Calu3 (cell line): ENCODE measurements around the gene ELOB. TPM values are rescaled to one million over a fixed set of nuclear protein-coding genes. Genes with fewer than 3 reads are reported as not detected.

Source experiments
- BruUV-seq: library from RNA; stranded (reverse); fragments of 400-500 nt; replicated peaks from 2 replicates; lab custom pipeline; 2021; lab: Mats Ljungman, UMichigan
- CTCF ChIA-PET: fragments of 300-600 bp; sonication (Branson Sonifier 250); formaldehyde crosslinking; loops from one replicate; lab custom pipeline; 2022; ENCODE audit warnings: antibody characterized with exemption; lab: Charles Lee
- DNase-seq: peaks from one replicate; pipeline ENCODE4 v3.0.0; 2022
- H3K27ac Mint-ChIP-seq: one replicate; pipeline ENCODE4 v1.8.0; 2022; ENCODE audit warnings: mixed read lengths; ENCODE audit not compliant: unreplicated experiment
- H3K27me3 Mint-ChIP-seq: one replicate; pipeline ENCODE4 v1.8.0; 2022; ENCODE audit warnings: mixed read lengths; ENCODE audit not compliant: unreplicated experiment
- H3K36me3 Mint-ChIP-seq: one replicate; pipeline ENCODE4 v1.8.0; 2022; ENCODE audit warnings: mild to moderate bottlenecking, moderate library complexity, mixed read lengths; ENCODE audit not compliant: insufficient read depth, unreplicated experiment
- H3K4me1 Mint-ChIP-seq: one replicate; pipeline ENCODE4 v1.8.0; 2022; ENCODE audit warnings: mild to moderate bottlenecking, low read depth, mixed read lengths; ENCODE audit not compliant: unreplicated experiment
- H3K4me3 Mint-ChIP-seq: one replicate; pipeline ENCODE4 v1.8.0; 2022; ENCODE audit warnings: mild to moderate bottlenecking, low read depth, moderate library complexity, mixed read lengths; ENCODE audit not compliant: unreplicated experiment
- H3K9me3 Mint-ChIP-seq: one replicate; pipeline ENCODE4 v1.8.0; 2022; ENCODE audit warnings: low read depth, mixed read lengths; ENCODE audit not compliant: unreplicated experiment
- CTCF ChIP-seq: fragments of 200-600 bp; IDR thresholded peaks from one replicate; pipeline ENCODE4 v1.8.0; 2022; ENCODE audit warnings: antibody characterized with exemption; ENCODE audit not compliant: unreplicated experiment
- intact Hi-C: fragments of 100-400 bp; cut with micrococcal nuclease; formaldehyde crosslinking; loops from one replicate; pipeline ENCODE4 v1.10.0; 2022; ENCODE audit not compliant: unreplicated experiment
- total RNA-seq: library from RNA; stranded (reverse); gene quantifications from 2 replicates; pipeline ENCODE4 v1.2.3, GENCODE V29; 2022

Gene ELOB
- total RNA-seq, 1 experiment from 2014 or later = 269 TPM

DNA sequence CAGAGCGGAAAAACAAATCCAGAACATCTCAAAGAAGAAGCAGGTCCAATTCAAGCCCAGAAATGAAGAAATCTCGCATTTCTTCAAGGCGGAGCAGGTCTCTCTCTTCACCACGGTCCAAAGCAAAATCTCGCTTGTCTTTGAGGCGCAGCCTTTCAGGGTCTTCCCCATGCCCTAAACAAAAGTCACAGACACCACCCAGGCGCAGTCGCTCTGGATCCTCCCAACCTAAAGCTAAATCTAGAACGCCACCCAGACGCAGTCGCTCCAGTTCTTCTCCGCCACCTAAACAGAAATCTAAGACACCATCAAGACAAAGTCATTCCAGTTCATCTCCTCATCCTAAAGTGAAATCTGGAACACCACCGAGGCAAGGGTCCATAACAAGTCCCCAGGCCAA, 14.4 kb downstream of the ELOB start:
- peaks cover 8% of the 10 kb centered on the region for H3K9me3 Mint-ChIP-seq
- TF ChIP-seq CTCF = no peak
- H3K27me3 Mint-ChIP-seq = no peaks in the 10 kb centered on the region
- BruUV-seq = no TSS peak
- no peak for DNase-seq
- intact Hi-C loops = no loop called here
- peaks cover 100% of the 10 kb centered on the region for H3K36me3 Mint-ChIP-seq
- CTCF ChIA-PET = interaction anchor here (0.7 kb wide), 1 partner anchor 36 kb away, joined by 3 read pairs; the partner anchor contains the start of gene PRSS41
- peaks cover 30% of the 10 kb centered on the region for H3K4me1 Mint-ChIP-seq
- H3K27ac Mint-ChIP-seq = peak overlapping the region; percentile 57
- H3K4me3 Mint-ChIP-seq = peak overlapping the region; percentile 17

DNA sequence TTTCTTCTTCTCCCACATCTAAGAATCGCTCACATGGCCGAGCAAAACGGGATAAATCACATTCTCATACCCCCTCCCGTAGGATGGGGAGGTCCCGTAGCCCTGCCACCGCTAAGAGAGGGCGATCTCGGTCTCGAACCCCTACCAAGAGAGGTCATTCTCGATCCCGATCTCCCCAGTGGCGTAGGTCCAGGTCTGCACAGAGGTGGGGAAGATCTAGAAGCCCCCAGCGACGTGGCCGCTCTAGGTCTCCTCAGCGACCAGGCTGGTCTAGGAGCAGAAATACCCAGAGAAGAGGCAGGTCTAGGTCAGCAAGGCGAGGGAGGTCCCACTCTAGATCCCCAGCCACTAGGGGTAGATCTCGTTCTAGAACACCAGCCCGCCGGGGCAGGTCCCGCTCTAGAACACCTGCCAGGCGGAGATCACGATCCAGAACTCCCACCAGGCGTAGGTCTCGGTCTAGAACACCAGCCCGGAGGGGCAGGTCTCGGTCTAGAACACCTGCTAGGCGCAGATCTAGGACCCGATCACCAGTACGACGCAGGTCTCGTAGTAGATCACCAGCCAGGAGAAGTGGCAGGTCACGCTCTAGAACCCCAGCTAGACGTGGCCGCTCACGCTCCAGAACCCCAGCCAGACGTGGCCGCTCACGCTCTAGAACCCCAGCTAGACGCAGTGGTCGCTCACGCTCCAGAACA, 15.0 kb downstream of the ELOB start:
- Mint-ChIP-seq H3K27me3 (no peaks in the 10 kb centered on the region), H3K9me3 (peaks cover 8% of the 10 kb centered on the region), H3K27ac (peak overlapping the region; percentile 57), H3K4me1 (peaks cover 33% of the 10 kb centered on the region), H3K36me3 (peaks cover 100% of the 10 kb centered on the region), H3K4me3 (peak overlapping the region; percentile 17)
- BruUV-seq = no TSS peak
- CTCF ChIA-PET = no interaction called here
- TF ChIP-seq CTCF = no peak
- no peak for DNase-seq
- intact Hi-C loops = no loop called here

- H3K27me3 Mint-ChIP-seq = no peaks in the 10 kb centered on the region
- no peak overlapping the region for H3K4me3 Mint-ChIP-seq
- peaks cover 33% of the 10 kb centered on the region for H3K4me1 Mint-ChIP-seq
- H3K27ac Mint-ChIP-seq = peak overlapping the region; percentile 57
- intact Hi-C loops = no loop called here
- no TSS peak for BruUV-seq
- H3K9me3 Mint-ChIP-seq = peaks cover 8% of the 10 kb centered on the region
- H3K36me3 Mint-ChIP-seq = peaks cover 100% of the 10 kb centered on the region
- DNase-seq = no peak
- TF ChIP-seq CTCF = no peak
- CTCF ChIA-PET = no interaction called here
These were observed 15.6 kb downstream of the ELOB start for GRCh38 chr16:2761472-2761871.

- peaks cover 100% of the 10 kb centered on the region for H3K36me3 Mint-ChIP-seq
- H3K4me3 Mint-ChIP-seq = peak overlapping the region; percentile 10
- CTCF ChIA-PET = no interaction called here
These were observed 19.7 kb downstream of the ELOB start for GRCh38 chr16:2757344-2757743.

More at GRCh38 chr16:2757344-2757743, 19.7 kb downstream of the ELOB start:
- intact Hi-C loops = no loop called here
- no TSS peak for BruUV-seq
- no peak for TF ChIP-seq CTCF
- H3K9me3 Mint-ChIP-seq = peaks cover 3% of the 10 kb centered on the region
- H3K27me3 Mint-ChIP-seq = no peaks in the 10 kb centered on the region
- DNase-seq = no peak
- H3K27ac Mint-ChIP-seq = peak overlapping the region; percentile 43
- H3K4me1 Mint-ChIP-seq = peaks cover 55% of the 10 kb centered on the region
